ENCODE results near the gene GAPT.
A peak's percentile ranks its signal among the peaks of the same experiment; 100 is the strongest.

GAPT gene

DNA sequence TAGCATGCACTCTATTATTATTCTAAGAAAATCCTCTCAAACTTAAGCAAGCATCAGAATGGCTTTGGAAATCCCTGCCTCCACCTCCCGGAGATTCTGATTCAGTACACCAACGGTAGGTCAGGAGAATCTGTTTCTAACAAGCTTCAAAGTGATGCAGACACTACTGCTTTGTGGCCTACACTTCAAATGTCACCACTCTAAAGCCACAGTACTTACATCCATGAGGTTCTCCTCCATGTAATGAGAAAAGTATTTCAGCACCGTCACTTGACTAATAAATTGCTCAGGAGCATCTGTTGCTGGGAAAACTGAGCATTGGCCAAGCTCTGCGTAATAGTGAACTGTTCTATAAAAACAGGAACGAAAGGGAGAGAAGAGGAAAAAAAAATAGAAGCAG is 36.2 kb upstream of the GAPT start:
- Histone ChIP-seq H3K9me3 (ENCODE audit: insufficient read depth, low read depth, low read length) (no peaks in the 10 kb centered on the region), H3K27me3 (ENCODE audit: insufficient read depth, low read length) (peaks cover 16% of the 10 kb centered on the region), H3K27ac (ENCODE audit: low read length) (no peak overlapping the region), H3K9ac (ENCODE audit: low read depth, low read length) (no peak overlapping the region), H3K4me3 (ENCODE audit: low read length) (no peak overlapping the region), H3K36me3 (ENCODE audit: insufficient read depth, low read depth, low read length) (peaks cover 63% of the 10 kb centered on the region), H3K4me1 (ENCODE audit: insufficient read depth, low read length) (no peaks in the 10 kb centered on the region; the same call in 1 of the 2 replicates)

- H3K27me3 ChIP-seq (ENCODE audit: insufficient read depth, low read length): peaks cover 16% of the 10 kb centered on the region
- H3K4me1 ChIP-seq (ENCODE audit: insufficient read depth, low read length): no peaks in the 10 kb centered on the region; the same call in 1 of the 2 replicates
- H3K9me3 ChIP-seq (ENCODE audit: insufficient read depth, low read depth, low read length): no peaks in the 10 kb centered on the region
- H3K27ac ChIP-seq (ENCODE audit: low read length): no peak overlapping the region
- peaks cover 63% of the 10 kb centered on the region for H3K36me3 ChIP-seq (ENCODE audit: insufficient read depth, low read depth, low read length)
- no peak overlapping the region for H3K4me3 ChIP-seq (ENCODE audit: low read length)
- H3K9ac ChIP-seq (ENCODE audit: low read depth, low read length): no peak overlapping the region
Measured at GRCh38 chr5:58455480-58455879, 35.8 kb upstream of the GAPT start.

- Histone ChIP-seq H3K4me1 (ENCODE audit: insufficient read depth, low read length) (no peaks in the 10 kb centered on the region; the same call in 1 of the 2 replicates), H3K27ac (ENCODE audit: low read length) (no peak overlapping the region), H3K27me3 (ENCODE audit: insufficient read depth, low read length) (peaks cover 16% of the 10 kb centered on the region), H3K9ac (ENCODE audit: low read depth, low read length) (no peak overlapping the region), H3K36me3 (ENCODE audit: insufficient read depth, low read depth, low read length) (peaks cover 63% of the 10 kb centered on the region), H3K9me3 (ENCODE audit: insufficient read depth, low read depth, low read length) (no peaks in the 10 kb centered on the region), H3K4me3 (ENCODE audit: low read length) (no peak overlapping the region)
Measured at GRCh38 chr5:58456026-58456425, 35.2 kb upstream of the GAPT start.

- Histone ChIP-seq H3K4me1 (ENCODE audit: insufficient read depth, low read length) (no peaks in the 10 kb centered on the region; the same call in 1 of the 2 replicates), H3K9me3 (ENCODE audit: insufficient read depth, low read depth, low read length) (no peaks in the 10 kb centered on the region), H3K27me3 (ENCODE audit: insufficient read depth, low read length) (peaks cover 16% of the 10 kb centered on the region), H3K9ac (ENCODE audit: low read depth, low read length) (no peak overlapping the region), H3K27ac (ENCODE audit: low read length) (no peak overlapping the region), H3K4me3 (ENCODE audit: low read length) (no peak overlapping the region), H3K36me3 (ENCODE audit: insufficient read depth, low read depth, low read length) (peaks cover 63% of the 10 kb centered on the region)
Measured at GRCh38 chr5:58456486-58456885, 34.7 kb upstream of the GAPT start.

GRCh38 chr5:58457050-58457449 is 34.2 kb upstream of the GAPT start:
- Histone ChIP-seq H3K4me1 (ENCODE audit: insufficient read depth, low read length) (peaks cover 4% of the 10 kb centered on the region), H3K4me3 (ENCODE audit: low read length) (no peak overlapping the region), H3K9ac (ENCODE audit: low read depth, low read length) (no peak overlapping the region), H3K27me3 (ENCODE audit: insufficient read depth, low read length) (peaks cover 16% of the 10 kb centered on the region), H3K36me3 (ENCODE audit: insufficient read depth, low read depth, low read length) (peaks cover 57% of the 10 kb centered on the region), H3K9me3 (ENCODE audit: insufficient read depth, low read depth, low read length) (no peaks in the 10 kb centered on the region), H3K27ac (ENCODE audit: low read length) (no peak overlapping the region)

GRCh38 chr5:58458141-58458742 is 33.0 kb upstream of the GAPT start:
- H3K4me1 ChIP-seq (ENCODE audit: insufficient read depth, low read length): peaks cover 8% of the 10 kb centered on the region
- no peaks in the 10 kb centered on the region for H3K9me3 ChIP-seq (ENCODE audit: insufficient read depth, low read depth, low read length)
- H3K27me3 ChIP-seq (ENCODE audit: insufficient read depth, low read length): peaks cover 16% of the 10 kb centered on the region
- no peak overlapping the region for H3K9ac ChIP-seq (ENCODE audit: low read depth, low read length)
- no peak overlapping the region for H3K27ac ChIP-seq (ENCODE audit: low read length)
- peak overlapping the region; percentile 84 for H3K4me3 ChIP-seq (ENCODE audit: low read length)
- H3K36me3 ChIP-seq (ENCODE audit: insufficient read depth, low read depth, low read length): peaks cover 48% of the 10 kb centered on the region

GRCh38 chr5:58458743-58459145 is 32.5 kb upstream of the GAPT start:
- no peak overlapping the region for H3K27ac ChIP-seq (ENCODE audit: low read length)
- peaks cover 43% of the 10 kb centered on the region for H3K36me3 ChIP-seq (ENCODE audit: insufficient read depth, low read depth, low read length)
- peak overlapping the region; percentile 84 for H3K4me3 ChIP-seq (ENCODE audit: low read length)
- H3K4me1 ChIP-seq (ENCODE audit: insufficient read depth, low read length): peaks cover 8% of the 10 kb centered on the region
- H3K9ac ChIP-seq (ENCODE audit: low read depth, low read length): peak overlapping the region; percentile 57; the same call in 1 of the 2 replicates
- no peaks in the 10 kb centered on the region for H3K9me3 ChIP-seq (ENCODE audit: insufficient read depth, low read depth, low read length)
- H3K27me3 ChIP-seq (ENCODE audit: insufficient read depth, low read length): peaks cover 16% of the 10 kb centered on the region

GRCh38 chr5:58459146-58460001 is 31.9 kb upstream of the GAPT start:
- peaks cover 16% of the 10 kb centered on the region for H3K27me3 ChIP-seq (ENCODE audit: insufficient read depth, low read length)
- peaks cover 36% of the 10 kb centered on the region for H3K36me3 ChIP-seq (ENCODE audit: insufficient read depth, low read depth, low read length)
- no peaks in the 10 kb centered on the region for H3K9me3 ChIP-seq (ENCODE audit: insufficient read depth, low read depth, low read length)
- H3K4me3 ChIP-seq (ENCODE audit: low read length): peak overlapping the region; percentile 84
- no peak overlapping the region for H3K27ac ChIP-seq (ENCODE audit: low read length)
- H3K9ac ChIP-seq (ENCODE audit: low read depth, low read length): peak overlapping the region; percentile 57; the same call in 1 of the 2 replicates
- peaks cover 8% of the 10 kb centered on the region for H3K4me1 ChIP-seq (ENCODE audit: insufficient read depth, low read length)

DNA sequence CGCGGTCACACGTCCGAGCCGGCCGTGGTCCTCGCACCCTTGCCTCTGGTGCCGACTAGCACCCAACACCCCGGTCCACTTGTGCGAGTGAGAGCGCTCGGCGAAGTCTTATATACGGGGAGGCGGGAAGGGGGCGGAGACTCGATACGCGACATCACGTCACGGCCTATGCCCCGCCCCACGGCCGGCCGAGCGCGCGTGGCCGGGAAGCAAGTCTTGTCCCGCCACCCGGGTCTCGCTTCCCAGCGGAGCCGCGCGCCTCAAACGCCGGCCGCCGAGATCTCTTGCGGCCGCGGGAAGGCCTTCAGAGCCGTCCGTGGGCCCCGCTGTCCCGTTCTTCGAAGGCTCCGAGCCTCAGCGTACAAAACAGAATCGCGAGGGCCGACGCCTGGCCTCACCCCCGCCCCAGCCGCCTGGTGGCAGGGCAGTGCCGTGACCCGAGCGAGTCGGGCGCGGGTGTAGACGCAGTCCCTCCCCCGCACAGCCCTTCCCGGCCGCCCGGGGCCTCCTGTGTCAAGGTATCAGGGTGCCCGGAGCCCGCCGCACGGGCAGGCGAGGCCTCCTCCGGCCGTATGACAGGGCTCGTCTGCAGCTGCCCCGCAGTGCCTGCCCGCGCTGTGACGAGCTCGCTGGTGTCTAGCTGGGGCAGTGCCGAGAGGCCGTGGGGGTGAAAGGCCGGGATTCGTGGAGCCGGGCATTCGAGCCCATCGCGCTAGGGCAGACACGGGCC is 31.1 kb upstream of the GAPT start, which contains the start of gene PLK2:
Gene PLK2 (minus strand): TSS at position 85 of the 730 bp plus-strand sequence. CDS start 127 bp downstream, outside the sequence.
- H3K4me3 ChIP-seq (ENCODE audit: low read length): peak within 1 kb of the TSS; percentile 84
- H3K4me1 ChIP-seq (ENCODE audit: insufficient read depth, low read length): peaks cover 8% of the 10 kb centered on the region
- H3K9me3 ChIP-seq (ENCODE audit: insufficient read depth, low read depth, low read length): no peaks in the 10 kb centered on the region
- H3K36me3 ChIP-seq (ENCODE audit: insufficient read depth, low read depth, low read length): peaks cover 28% of the 10 kb centered on the region
- H3K9ac ChIP-seq (ENCODE audit: low read depth, low read length): peak within 1 kb of the TSS; percentile 57; the same call in 1 of the 2 replicates
- no peak within 1 kb of the TSS for H3K27ac ChIP-seq (ENCODE audit: low read length)
- H3K27me3 ChIP-seq (ENCODE audit: insufficient read depth, low read length): peaks cover 16% of the 10 kb centered on the region

- peaks cover 8% of the 10 kb centered on the region for H3K4me1 ChIP-seq (ENCODE audit: insufficient read depth, low read length)
- H3K9me3 ChIP-seq (ENCODE audit: insufficient read depth, low read depth, low read length): no peaks in the 10 kb centered on the region
- no peak overlapping the region; the same call in 1 of the 2 replicates for H3K9ac ChIP-seq (ENCODE audit: low read depth, low read length)
- H3K36me3 ChIP-seq (ENCODE audit: insufficient read depth, low read depth, low read length): peaks cover 22% of the 10 kb centered on the region
- peak overlapping the region; percentile 84 for H3K4me3 ChIP-seq (ENCODE audit: low read length)
- no peak overlapping the region for H3K27ac ChIP-seq (ENCODE audit: low read length)
- peaks cover 16% of the 10 kb centered on the region for H3K27me3 ChIP-seq (ENCODE audit: insufficient read depth, low read length)
Measured at GRCh38 chr5:58460732-58461286, 30.4 kb upstream of the GAPT start.

- Histone ChIP-seq H3K9ac (ENCODE audit: low read depth, low read length) (no peak overlapping the region; the same call in 1 of the 2 replicates), H3K4me1 (ENCODE audit: insufficient read depth, low read length) (peaks cover 8% of the 10 kb centered on the region), H3K9me3 (ENCODE audit: insufficient read depth, low read depth, low read length) (no peaks in the 10 kb centered on the region), H3K27me3 (ENCODE audit: insufficient read depth, low read length) (peaks cover 16% of the 10 kb centered on the region), H3K27ac (ENCODE audit: low read length) (no peak overlapping the region), H3K36me3 (ENCODE audit: insufficient read depth, low read depth, low read length) (peaks cover 8% of the 10 kb centered on the region), H3K4me3 (ENCODE audit: low read length) (no peak overlapping the region)
Measured at GRCh38 chr5:58462154-58462553, 29.1 kb upstream of the GAPT start.
